ENCODE measurements around the gene TTC28.

Gene TTC28

GRCh38 chr22:27989758-27990450 lies 689.7 kb downstream of the TTC28 start:
- TF ChIP-seq CTCF (IDR thresholded peaks at IDR 0.05; ENCODE audit: borderline replicate concordance, control extremely low read depth, extremely low read depth, insufficient read depth, missing control alignments), result no peak
- in situ Hi-C loops (cut with MboI; ENCODE audit: low sequenced_read_pairs, unreplicated experiment), result no loop called here
- no peak for DNase-seq (ENCODE audit: low spot score)

GRCh38 chr22:27988704-27989103 lies 690.9 kb downstream of the TTC28 start:
- TF ChIP-seq CTCF (IDR thresholded peaks at IDR 0.05; ENCODE audit: borderline replicate concordance, control extremely low read depth, extremely low read depth, insufficient read depth, missing control alignments), result no peak
- DNase-seq (ENCODE audit: low spot score), result no peak
- in situ Hi-C loops (cut with MboI; ENCODE audit: low sequenced_read_pairs, unreplicated experiment), result no loop called here

- DNase-seq (ENCODE audit: low spot score), result no peak
- in situ Hi-C loops (cut with MboI; ENCODE audit: low sequenced_read_pairs, unreplicated experiment), result no loop called here
- TF ChIP-seq CTCF (IDR thresholded peaks at IDR 0.05; ENCODE audit: borderline replicate concordance, control extremely low read depth, extremely low read depth, insufficient read depth, missing control alignments), result no peak
Observed at GRCh38 chr22:27987557-27987956, 692.1 kb downstream of the TTC28 start.

GRCh38 chr22:27986937-27987336 lies 692.7 kb downstream of the TTC28 start:
- DNase-seq (ENCODE audit: low spot score), result no peak
- in situ Hi-C loops (cut with MboI; ENCODE audit: low sequenced_read_pairs, unreplicated experiment), result no loop called here
- TF ChIP-seq CTCF (IDR thresholded peaks at IDR 0.05; ENCODE audit: borderline replicate concordance, control extremely low read depth, extremely low read depth, insufficient read depth, missing control alignments), result no peak

- TF ChIP-seq CTCF (IDR thresholded peaks at IDR 0.05; ENCODE audit: borderline replicate concordance, control extremely low read depth, extremely low read depth, insufficient read depth, missing control alignments), result no peak
- no peak for DNase-seq (ENCODE audit: low spot score)
- in situ Hi-C loops (cut with MboI; ENCODE audit: low sequenced_read_pairs, unreplicated experiment), result no loop called here
Observed at GRCh38 chr22:27986459-27986858, 693.2 kb downstream of the TTC28 start.

- in situ Hi-C loops (cut with MboI; ENCODE audit: low sequenced_read_pairs, unreplicated experiment), result no loop called here
- no peak for DNase-seq (ENCODE audit: low spot score)
- TF ChIP-seq CTCF (IDR thresholded peaks at IDR 0.05; ENCODE audit: borderline replicate concordance, control extremely low read depth, extremely low read depth, insufficient read depth, missing control alignments), result no peak
Observed at GRCh38 chr22:27985323-27986275, 694.0 kb downstream of the TTC28 start.
